ENCODE measurements around the gene TNK2.

- TF ChIP-seq POLR2A (IDR thresholded peaks at IDR 0.05; ENCODE audit: low read length) (no peak), CTCF (IDR thresholded peaks at IDR 0.05) (no peak), RAD21 (conservative IDR thresholded peaks at IDR 0.05 in 1 of 2, IDR thresholded peaks at IDR 0.05 in 1 of 2) (no peak), KDM1A (IDR thresholded peaks at IDR 0.05; ENCODE audit: low read depth) (no peak), CEBPB (IDR thresholded peaks at IDR 0.05) (no peak), EP300 (IDR thresholded peaks at IDR 0.05) (no peak), NFE2L2 (conservative IDR thresholded peaks at IDR 0.05; ENCODE audit: low read length) (no peak), KDM5A (IDR thresholded peaks at IDR 0.05) (no peak), MAX (IDR thresholded peaks at IDR 0.05) (no peak), GATA3 (IDR thresholded peaks at IDR 0.05; ENCODE audit: borderline replicate concordance) (no peak), ATOH8 (CRISPR knock-in tag; IDR thresholded peaks at IDR 0.05; ENCODE audit: low read depth) (no peak), ELK1 (IDR thresholded peaks at IDR 0.05; ENCODE audit: low read depth, low read length) (no peak)
Measured at GRCh38 chr3:195889870-195890295, 18.5 kb downstream of the TNK2 start.
